ENCODE measurements around the gene COPS3. TPM values are rescaled to one million over a fixed set of nuclear protein-coding genes. Genes with fewer than 3 reads are reported as not detected.

Gene COPS3
- 72.9 TPM for total RNA-seq
- long read RNA-seq, transcript COPS3-201 (12 exons, 1,641 nt), result major isoform, 143 of 191 reads
- long read RNA-seq, partial matches to known transcripts, result 1 of 191 reads
- long read RNA-seq, other reads (novel, unspliced or antisense), result 47 of 191 reads

DNA sequence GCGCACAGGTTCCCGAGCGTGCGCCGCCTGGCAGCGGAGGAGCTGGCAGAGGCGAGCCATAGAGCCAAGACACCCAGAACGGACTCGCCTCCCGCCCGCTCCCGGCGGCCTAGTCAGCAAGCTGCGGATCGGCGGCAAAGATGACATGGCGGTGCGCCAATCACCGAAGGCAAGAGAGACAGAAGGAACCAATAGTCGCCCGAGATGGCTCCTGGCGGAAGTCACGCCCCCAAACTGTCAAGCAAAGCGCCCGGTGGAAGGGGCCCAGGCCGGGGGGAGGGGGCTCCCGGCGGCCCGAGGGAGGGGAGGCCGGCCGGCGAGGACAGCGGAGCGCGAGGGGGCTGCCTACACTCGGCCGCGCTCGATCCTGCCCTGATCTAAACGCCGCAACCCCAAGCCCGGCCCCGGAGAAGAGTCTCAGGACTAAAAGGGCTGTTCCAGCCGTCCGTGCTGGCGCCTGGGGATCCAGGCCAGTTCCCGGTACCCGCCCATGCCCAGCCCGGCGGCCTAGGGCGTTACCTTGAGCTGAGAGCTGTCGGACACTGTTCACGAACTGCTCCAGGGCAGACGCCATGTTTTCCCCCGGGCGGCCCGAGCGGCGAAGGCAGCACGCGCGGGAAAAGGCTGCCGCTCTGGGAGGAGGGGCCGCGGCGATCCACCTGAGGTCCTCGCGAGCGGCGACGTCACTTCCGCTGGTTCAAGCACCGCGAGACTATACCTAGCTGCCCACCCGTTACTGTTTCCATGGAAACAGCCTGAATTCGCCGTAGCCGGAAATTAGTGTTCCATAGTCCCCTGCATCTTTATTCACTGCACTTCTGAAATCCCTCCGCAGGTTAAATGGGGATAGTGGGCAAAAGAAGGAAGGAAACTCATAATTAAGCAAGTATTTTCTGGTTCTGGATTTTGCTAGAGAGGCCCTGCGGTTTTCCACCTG is at the start of gene COPS3:
COPS3 (minus strand) TSS at position 634 of the 937 bp plus-strand sequence; CDS start at position 574, 60 bp downstream.
- intact Hi-C loops (cut with DNase I), result loop anchor here (2.0 kb wide), 1 partner anchor 44 kb away; the partner anchor contains the start of gene FLCN
- peak; percentile 99 for DNase-seq
- peak; percentile 98 for ATAC-seq (ENCODE audit: poor library complexity)

DNA sequence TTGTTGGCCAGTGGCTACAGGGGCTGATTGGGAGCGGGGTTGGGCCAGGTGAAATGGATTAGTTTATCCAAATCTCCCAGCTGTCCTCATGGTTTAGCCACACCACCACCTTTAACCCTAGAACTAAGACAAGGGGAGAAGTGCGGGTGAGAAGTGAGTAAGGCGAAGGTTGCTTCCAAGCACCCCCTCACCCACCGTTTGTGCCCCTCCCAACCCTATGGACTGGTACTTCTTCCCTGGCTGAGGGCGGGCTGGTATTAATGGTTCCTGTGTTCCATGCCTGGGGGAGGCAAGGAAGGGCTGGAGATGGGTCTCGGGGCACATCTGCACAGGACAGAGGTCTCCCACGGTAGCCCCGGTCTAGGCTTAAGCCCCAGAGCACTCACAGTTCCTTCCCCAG is 47.2 kb upstream of the COPS3 start:
- intact Hi-C loops (cut with DNase I), result no loop called here

GRCh38 chr17:17326275-17326875 is 45.3 kb upstream of the COPS3 start:
- intact Hi-C loops (cut with DNase I), result no loop called here
- ATAC-seq (ENCODE audit: poor library complexity) (no peak), DNase-seq (peak; percentile 18)

More for the DNA sequence above, 47.2 kb upstream of the COPS3 start:
- ATAC-seq (ENCODE audit: poor library complexity), result no peak
- DNase-seq, result peak; percentile 26

DNA sequence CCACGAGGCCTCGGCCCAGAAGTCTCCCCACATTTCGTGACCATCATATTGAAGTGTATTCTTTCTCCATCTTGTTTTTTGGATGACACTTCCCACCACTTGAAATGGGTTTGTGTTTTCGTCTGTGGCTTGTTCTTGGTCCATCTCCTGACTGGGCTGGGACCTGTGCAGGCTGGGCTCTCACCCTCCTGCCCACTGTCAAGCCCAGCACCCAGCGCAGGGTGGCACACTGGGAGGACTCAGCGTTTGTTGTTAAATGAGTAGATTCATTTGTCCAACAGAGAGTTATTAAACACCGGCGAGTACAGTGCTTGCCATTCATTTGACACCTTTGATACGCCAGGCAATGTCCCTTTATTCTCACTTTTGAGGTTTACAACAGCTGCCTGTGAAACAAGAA is 44.8 kb upstream of the COPS3 start:
- no peak for ATAC-seq (ENCODE audit: poor library complexity)
- DNase-seq, result no peak
- intact Hi-C loops (cut with DNase I), result no loop called here

GRCh38 chr17:17325228-17325627 is 44.2 kb upstream of the COPS3 start:
- peak; percentile 14 for DNase-seq
- no peak for ATAC-seq (ENCODE audit: poor library complexity)
- intact Hi-C loops (cut with DNase I), result no loop called here

DNA sequence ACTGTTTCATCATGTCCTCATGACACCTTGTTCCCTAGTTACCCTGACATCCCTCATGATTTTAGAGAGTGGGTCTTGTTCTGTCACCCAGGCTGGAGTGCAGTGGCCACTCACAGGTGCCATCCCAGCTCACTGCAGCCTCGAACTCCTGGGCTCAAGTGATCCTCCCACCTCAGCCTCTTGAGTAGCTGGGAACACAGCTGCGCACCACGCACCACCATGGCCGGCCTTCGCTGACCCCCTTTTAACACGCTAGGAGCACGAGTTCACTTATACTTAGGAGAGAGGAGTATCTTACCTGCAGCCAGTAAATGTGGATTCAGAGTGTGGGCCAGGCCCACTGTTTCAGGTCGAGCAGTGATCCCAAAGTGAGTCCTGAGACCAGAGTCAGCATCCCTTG is 43.6 kb upstream of the COPS3 start:
- DNase-seq (peak; percentile 31), ATAC-seq (ENCODE audit: poor library complexity) (no peak)
- intact Hi-C loops (cut with DNase I), result no loop called here

DNA sequence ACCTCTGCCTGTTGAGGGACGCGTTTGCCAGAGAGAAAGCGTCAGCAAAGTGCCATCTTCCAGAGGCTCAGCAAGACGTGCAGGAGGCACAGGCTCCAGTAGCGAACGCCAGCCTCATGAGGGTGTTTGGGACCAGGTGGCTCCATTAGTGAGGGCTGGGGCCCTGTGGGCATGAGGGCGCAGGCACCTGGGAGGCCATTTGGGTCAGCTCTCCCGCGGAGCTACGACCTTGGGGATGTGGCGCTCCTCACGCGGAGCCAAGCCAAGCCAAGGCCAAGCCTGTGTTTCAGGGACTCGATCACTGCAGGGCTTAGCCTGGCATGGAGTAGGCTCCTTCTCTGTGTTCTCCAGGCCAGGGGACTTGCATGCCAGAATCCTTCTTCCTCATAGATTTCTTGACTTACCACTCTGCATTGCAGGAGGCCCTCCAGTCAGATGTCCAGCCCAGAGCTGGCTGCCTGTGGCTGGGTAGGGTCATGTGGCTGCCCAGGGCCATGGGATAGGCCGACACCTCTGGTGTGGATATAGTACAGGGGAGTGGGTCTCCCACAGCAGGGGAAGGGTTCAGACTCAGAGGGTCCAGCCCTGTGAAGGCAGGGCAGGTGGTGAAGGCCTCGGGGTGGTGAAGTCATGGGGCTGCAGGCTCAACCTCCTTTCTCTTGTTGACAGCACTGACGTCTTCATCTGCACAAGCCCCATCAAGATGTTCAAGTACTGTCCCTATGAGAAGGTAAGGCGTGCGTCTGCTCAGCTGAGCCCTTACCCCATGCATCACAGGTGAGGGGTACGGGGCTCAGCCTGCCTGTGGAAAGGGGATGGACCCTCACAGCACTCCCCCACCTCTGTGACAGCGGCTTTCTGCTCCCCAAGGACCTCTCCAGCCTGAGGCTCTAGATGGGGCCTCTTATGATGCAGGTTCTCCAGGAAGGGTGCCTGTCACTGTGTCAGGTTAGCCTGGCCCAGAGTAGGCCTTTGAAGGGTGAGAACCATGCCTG is 41.8 kb upstream of the COPS3 start:
- DNase-seq (peak; percentile 32), ATAC-seq (ENCODE audit: poor library complexity) (no peak)
- intact Hi-C loops (cut with DNase I), result no loop called here

- ATAC-seq (ENCODE audit: poor library complexity) (no peak), DNase-seq (peak; percentile 30)
- intact Hi-C loops (cut with DNase I), result no loop called here
Observed at GRCh38 chr17:17321356-17322025, 40.4 kb upstream of the COPS3 start.

DNA sequence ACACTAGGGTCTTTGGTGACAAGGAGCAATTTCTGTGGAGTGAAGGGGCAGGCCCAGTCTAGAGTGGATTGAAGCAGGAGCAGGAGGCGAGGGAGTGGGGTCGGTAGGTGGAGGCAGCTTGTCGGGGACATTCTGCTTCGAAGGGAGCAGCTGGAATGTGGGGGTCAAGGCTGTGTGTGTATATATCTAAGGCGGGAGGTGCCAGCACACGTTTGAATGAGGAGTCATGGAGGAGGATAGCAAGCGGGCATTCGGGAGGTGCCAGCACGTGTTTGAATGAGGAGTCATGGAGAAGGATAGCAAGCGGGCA is 39.8 kb upstream of the COPS3 start:
- intact Hi-C loops (cut with DNase I), result no loop called here
- DNase-seq (peak; percentile 6), ATAC-seq (ENCODE audit: poor library complexity) (no peak)

GRCh38 chr17:17320188-17320910 is 39.3 kb upstream of the COPS3 start:
- intact Hi-C loops (cut with DNase I), result no loop called here
- no peak for ATAC-seq (ENCODE audit: poor library complexity)
- peak; percentile 16 for DNase-seq

- ATAC-seq (ENCODE audit: poor library complexity), result no peak
- intact Hi-C loops (cut with DNase I), result loop anchor here (10.0 kb wide), 1 partner anchor 170 kb away; no protein-coding TSS in a partner anchor
- peak; percentile 12 for DNase-seq
Observed at GRCh38 chr17:17315142-17315821, 34.2 kb upstream of the COPS3 start.

DNA sequence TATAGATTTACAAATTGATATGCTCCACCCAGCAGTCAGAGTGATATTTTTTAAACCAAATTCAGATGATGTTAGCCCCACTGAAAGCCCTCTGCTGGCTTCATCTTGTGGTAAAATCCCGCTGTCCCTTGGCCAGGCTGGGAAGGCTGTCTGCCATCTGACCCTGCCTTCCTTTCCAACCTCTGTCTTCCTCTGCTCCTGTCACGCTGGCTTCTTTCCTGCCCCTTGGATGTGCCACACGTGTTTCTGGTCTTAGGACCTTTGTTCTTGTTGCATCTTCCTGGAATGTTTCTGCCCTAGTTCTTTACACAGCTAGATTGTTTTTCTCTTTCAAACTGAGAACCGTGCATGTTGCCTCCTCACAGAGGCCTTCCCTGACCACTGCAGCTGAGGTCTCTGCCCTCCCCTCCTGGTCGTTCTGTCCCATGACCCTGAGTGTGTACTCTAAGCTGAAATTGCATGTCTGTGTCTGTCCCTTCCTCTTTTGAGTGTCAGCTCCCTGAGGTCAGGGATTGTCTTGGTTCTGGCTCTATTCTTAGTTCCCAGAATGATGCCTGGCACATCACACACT is 33.5 kb upstream of the COPS3 start:
- intact Hi-C loops (cut with DNase I), result loop anchor here (10.0 kb wide), 1 partner anchor 170 kb away; no protein-coding TSS in a partner anchor
- ATAC-seq (ENCODE audit: poor library complexity) (no peak), DNase-seq (peak; percentile 13)

DNA sequence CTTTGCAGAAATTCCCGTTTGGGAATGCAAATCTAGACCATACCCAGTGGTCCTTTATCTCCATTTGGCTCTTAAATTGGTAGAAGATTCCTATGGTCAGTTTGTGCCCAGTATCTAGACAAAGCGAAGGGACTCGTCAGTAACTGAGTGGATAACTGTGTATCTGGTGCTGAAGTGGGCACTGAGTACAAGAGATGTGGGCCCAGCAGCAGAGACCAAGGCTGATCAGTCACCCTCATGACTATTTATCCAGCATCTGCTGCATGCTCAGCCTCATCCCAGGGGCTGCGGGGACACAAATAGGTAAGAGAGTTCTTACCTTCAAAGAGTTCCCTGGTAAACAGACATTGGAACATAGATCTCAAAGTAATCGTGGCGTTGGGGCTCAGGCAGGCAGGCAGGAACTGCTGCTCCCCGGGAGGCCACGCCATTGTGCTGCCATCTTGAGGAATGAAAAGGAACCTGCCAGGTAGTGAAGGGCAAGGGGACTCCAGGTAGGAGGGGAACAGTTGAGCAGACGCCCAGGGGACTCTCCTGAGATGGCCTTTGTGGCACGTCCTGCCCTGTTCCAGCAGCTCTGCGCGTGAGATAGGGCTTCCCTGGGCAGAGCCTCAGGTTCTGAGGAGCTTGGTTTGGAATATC is 32.4 kb upstream of the COPS3 start:
- intact Hi-C loops (cut with DNase I), result loop anchor here (10.0 kb wide), 1 partner anchor 169 kb away; no protein-coding TSS in a partner anchor
- DNase-seq, result peak; percentile 56
- peak; percentile 73 for ATAC-seq (ENCODE audit: poor library complexity)

GRCh38 chr17:17309356-17309755 is 28.3 kb upstream of the COPS3 start:
- ATAC-seq (ENCODE audit: poor library complexity), result no peak
- intact Hi-C loops (cut with DNase I), result loop anchor here (10.0 kb wide), 1 partner anchor 305 kb away; no protein-coding TSS in a partner anchor
- DNase-seq, result no peak

DNA sequence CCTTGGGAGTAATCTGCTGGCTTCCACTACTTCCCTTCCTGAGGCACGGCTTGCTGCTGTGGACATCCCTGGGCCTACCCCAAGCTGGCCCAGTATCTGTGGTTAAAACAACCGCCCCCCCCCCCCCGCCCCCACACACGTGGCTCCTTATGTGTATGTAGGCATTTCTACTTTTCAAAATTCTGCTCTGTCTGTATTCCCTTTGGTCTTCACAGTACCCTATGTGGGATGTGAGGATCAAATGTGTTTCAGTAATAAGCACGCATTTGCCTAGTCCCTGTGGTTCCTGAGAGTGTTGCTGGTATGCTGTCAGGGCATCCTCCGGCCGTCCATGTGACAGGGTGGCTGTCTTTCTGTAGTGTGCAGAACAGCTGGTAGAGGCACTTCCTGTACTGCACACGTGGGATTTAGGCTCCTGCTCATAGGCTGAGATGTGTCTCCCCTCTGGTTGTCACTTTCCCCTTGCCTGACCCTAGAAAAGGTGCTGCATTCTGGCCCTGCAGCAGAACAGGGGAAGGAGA is 24.3 kb upstream of the COPS3 start:
- no peak for ATAC-seq (ENCODE audit: poor library complexity)
- DNase-seq, result peak; percentile 35
- intact Hi-C loops (cut with DNase I), result loop anchor here (10.0 kb wide), 1 partner anchor 301 kb away; no protein-coding TSS in a partner anchor
